Measurements from ENCODE around the gene KDM4C.
A peak's percentile ranks its signal among the peaks of the same experiment; 100 is the strongest.

Gene KDM4C

GRCh38 chr9:6968271-6968670 lies 210.5 kb downstream of the KDM4C start:
- no peak for TF ChIP-seq CTCF (IDR thresholded peaks at IDR 0.05; ENCODE audit: insufficient read depth, low read depth, low read length, missing control alignments)
- H3K4me3 ChIP-seq (ENCODE audit: low read depth, low read length): no peak overlapping the region
- no peak for DNase-seq (ENCODE audit: low read depth)

- no peak for TF ChIP-seq CTCF (IDR thresholded peaks at IDR 0.05; ENCODE audit: insufficient read depth, low read depth, low read length, missing control alignments)
- DNase-seq (ENCODE audit: low read depth): no peak
- no peak overlapping the region for H3K4me3 ChIP-seq (ENCODE audit: low read depth, low read length)
These were observed 212.0 kb downstream of the KDM4C start for GRCh38 chr9:6969805-6970204.

- peak; percentile 8 for DNase-seq (ENCODE audit: low read depth)
- no peak for TF ChIP-seq CTCF (IDR thresholded peaks at IDR 0.05; ENCODE audit: insufficient read depth, low read depth, low read length, missing control alignments)
- H3K4me3 ChIP-seq (ENCODE audit: low read depth, low read length): no peak overlapping the region
These were observed 215.3 kb downstream of the KDM4C start for GRCh38 chr9:6973089-6973488.

- TF ChIP-seq CTCF (IDR thresholded peaks at IDR 0.05; ENCODE audit: insufficient read depth, low read depth, low read length, missing control alignments): no peak
- DNase-seq (ENCODE audit: low read depth): peak; percentile 85
- no peak overlapping the region for H3K4me3 ChIP-seq (ENCODE audit: low read depth, low read length)
These were observed 216.0 kb downstream of the KDM4C start for GRCh38 chr9:6973762-6974161.

GRCh38 chr9:6975198-6975597 lies 217.4 kb downstream of the KDM4C start:
- DNase-seq (ENCODE audit: low read depth): no peak
- H3K4me3 ChIP-seq (ENCODE audit: low read depth, low read length): no peak overlapping the region

GRCh38 chr9:6977761-6978160 lies 220.0 kb downstream of the KDM4C start:
- no peak overlapping the region for H3K4me3 ChIP-seq (ENCODE audit: low read depth, low read length)
- TF ChIP-seq CTCF (IDR thresholded peaks at IDR 0.05; ENCODE audit: insufficient read depth, low read depth, low read length, missing control alignments): no peak
- DNase-seq (ENCODE audit: low read depth): no peak

More at GRCh38 chr9:6975198-6975597, 217.4 kb downstream of the KDM4C start:
- TF ChIP-seq CTCF (IDR thresholded peaks at IDR 0.05; ENCODE audit: insufficient read depth, low read depth, low read length, missing control alignments): no peak

- no peak for TF ChIP-seq CTCF (IDR thresholded peaks at IDR 0.05; ENCODE audit: insufficient read depth, low read depth, low read length, missing control alignments)
- no peak overlapping the region for H3K4me3 ChIP-seq (ENCODE audit: low read depth, low read length)
- no peak for DNase-seq (ENCODE audit: low read depth)
These were observed 220.8 kb downstream of the KDM4C start for GRCh38 chr9:6978591-6978990.
